Measurements from ENCODE around the gene CHRNA4.

The CHRNA4 gene

DNA sequence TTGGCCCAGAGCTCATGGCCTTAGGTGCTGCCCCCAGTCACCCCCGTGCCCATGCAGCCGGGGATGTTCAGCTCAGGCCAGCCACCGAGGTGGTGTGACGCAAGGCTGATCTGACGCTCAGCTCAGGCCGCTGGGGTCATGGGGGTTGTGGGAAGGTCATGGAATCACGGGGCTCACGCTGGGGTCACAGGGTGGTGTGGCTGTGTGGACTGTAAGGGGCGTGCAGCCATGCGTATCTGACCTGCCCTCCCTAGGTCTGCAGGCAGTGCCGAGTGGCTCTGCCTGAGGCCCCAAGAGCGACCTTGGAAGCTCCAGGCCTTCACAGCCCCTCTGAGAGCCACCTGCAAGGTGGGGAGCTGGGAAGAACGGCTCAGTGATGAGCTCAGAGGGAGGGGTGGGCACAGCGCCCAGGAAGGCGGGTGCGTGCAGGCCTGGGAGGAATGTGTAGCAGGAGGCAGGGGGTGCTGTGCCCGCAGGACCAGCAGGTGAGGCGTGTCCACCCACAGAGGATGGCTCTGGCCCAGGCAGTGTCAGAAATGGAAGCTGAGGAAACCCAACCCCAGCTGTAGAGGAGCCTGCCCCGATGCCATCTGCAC is 27.8 kb downstream of the CHRNA4 start:
- H3K4me1 ChIP-seq (ENCODE audit: low read depth, poor library complexity, severe bottlenecking): no peaks in the 10 kb centered on the region
- H3K27me3 ChIP-seq (ENCODE audit: insufficient read depth, low read depth): peaks cover 93% of the 10 kb centered on the region
- H4K20me1 ChIP-seq (ENCODE audit: insufficient read depth): no peaks in the 10 kb centered on the region
- TF ChIP-seq, protein P1, sequence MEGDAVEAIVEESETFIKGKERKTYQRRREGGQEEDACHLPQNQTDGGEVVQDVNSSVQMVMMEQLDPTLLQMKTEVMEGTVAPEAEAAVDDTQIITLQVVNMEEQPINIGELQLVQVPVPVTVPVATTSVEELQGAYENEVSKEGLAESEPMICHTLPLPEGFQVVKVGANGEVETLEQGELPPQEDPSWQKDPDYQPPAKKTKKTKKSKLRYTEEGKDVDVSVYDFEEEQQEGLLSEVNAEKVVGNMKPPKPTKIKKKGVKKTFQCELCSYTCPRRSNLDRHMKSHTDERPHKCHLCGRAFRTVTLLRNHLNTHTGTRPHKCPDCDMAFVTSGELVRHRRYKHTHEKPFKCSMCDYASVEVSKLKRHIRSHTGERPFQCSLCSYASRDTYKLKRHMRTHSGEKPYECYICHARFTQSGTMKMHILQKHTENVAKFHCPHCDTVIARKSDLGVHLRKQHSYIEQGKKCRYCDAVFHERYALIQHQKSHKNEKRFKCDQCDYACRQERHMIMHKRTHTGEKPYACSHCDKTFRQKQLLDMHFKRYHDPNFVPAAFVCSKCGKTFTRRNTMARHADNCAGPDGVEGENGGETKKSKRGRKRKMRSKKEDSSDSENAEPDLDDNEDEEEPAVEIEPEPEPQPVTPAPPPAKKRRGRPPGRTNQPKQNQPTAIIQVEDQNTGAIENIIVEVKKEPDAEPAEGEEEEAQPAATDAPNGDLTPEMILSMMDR (conservative IDR thresholded peaks at IDR 0.05; ENCODE audit: low read depth, low read length): no peak
- H3K79me2 ChIP-seq (ENCODE audit: insufficient read depth, low read depth): no peaks in the 10 kb centered on the region
- H3K36me3 ChIP-seq (ENCODE audit: insufficient read depth): no peaks in the 10 kb centered on the region
- H3K4me2 ChIP-seq: no peak overlapping the region
- H2AFZ ChIP-seq (ENCODE audit: low read depth): no peak overlapping the region
- no peak overlapping the region for H3K9ac ChIP-seq
- no peak overlapping the region for H3K27ac ChIP-seq
- no peak overlapping the region for H3K4me3 ChIP-seq (IDR thresholded peaks at IDR 0.05; ENCODE audit: insufficient read depth, low read depth, low read length)

DNA sequence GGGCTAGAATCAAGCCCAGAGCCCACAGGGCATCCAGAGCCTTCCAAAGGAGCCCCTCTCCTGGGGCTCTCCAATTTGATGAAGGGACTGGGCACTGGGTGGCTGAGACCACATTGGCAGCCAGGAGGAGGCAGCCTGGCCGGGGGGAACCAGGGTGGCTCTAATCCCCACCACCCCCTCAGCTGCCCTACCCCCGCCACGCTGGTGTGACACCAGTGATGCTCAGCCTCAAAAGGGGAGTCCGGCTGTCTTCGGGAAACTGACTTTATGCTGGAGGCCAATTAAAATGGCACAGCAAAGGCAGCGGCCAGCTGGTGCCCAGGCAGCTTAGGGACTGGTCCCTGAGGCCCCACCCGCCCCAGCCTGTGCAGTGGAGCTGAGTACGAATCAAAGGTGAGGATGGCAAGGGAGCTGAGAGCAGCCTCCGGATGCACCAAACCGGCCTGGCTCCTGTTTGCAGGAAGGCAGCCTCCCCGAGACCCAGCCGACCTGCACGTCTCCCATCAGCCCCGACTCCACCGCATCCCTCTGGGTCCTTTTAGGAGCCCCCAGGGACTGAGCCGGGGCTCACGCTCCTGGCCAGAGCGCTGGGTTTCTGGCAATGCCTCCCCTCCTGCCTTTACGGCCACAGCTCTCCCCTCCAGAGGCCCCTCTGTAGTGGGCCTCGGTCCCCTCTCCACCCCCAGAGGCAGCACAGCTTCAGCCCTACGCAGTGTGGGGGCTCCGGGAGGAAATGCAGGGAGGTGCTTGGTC is 28.5 kb downstream of the CHRNA4 start:
- Histone ChIP-seq H3K27ac (no peak overlapping the region), H3K4me1 (ENCODE audit: low read depth, poor library complexity, severe bottlenecking) (no peaks in the 10 kb centered on the region), H3K4me2 (no peak overlapping the region), H3K9ac (no peak overlapping the region), H3K27me3 (ENCODE audit: insufficient read depth, low read depth) (peaks cover 93% of the 10 kb centered on the region), H3K79me2 (ENCODE audit: insufficient read depth, low read depth) (no peaks in the 10 kb centered on the region), H3K4me3 (IDR thresholded peaks at IDR 0.05; ENCODE audit: insufficient read depth, low read depth, low read length) (no peak overlapping the region), H3K36me3 (ENCODE audit: insufficient read depth) (no peaks in the 10 kb centered on the region), H4K20me1 (ENCODE audit: insufficient read depth) (no peaks in the 10 kb centered on the region), H2AFZ (ENCODE audit: low read depth) (no peak overlapping the region)
- TF ChIP-seq, protein P1 (conservative IDR thresholded peaks at IDR 0.05; ENCODE audit: low read depth, low read length): no peak

DNA sequence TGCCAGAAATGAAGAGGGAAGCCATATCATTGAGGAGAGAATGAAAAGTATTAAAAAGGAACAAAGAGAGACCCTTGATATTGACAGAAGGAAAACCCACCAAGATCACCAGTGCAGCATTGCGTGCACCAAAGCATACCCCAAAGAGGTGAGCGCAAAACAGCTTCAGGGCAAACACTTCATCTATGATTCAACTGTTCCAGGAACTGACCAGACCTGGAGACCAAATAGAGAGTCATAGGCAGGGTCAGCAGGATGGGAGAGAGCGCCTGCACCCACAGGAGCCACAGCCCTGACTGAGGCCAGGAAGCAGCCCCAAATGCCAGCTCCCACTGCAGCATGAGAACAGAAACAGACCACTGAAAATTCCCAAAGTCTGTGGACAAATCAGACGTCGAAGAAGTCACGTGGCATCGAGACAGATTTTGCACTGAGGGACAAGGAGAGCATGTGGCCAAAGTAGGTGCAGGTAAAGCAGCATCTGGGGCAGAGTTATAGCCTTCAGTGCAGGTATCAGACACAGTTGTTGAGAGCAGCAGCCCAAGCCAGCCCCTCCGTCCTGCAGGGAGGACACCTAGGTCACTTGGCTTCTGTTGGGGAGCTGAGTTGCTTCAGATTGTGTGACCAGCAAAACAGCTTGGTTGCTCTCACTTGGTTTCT is 29.3 kb downstream of the CHRNA4 start:
- Histone ChIP-seq H3K4me3 (IDR thresholded peaks at IDR 0.05; ENCODE audit: insufficient read depth, low read depth, low read length) (no peak overlapping the region), H3K36me3 (ENCODE audit: insufficient read depth) (no peaks in the 10 kb centered on the region), H3K4me2 (no peak overlapping the region), H2AFZ (ENCODE audit: low read depth) (no peak overlapping the region), H4K20me1 (ENCODE audit: insufficient read depth) (no peaks in the 10 kb centered on the region), H3K27ac (no peak overlapping the region), H3K9ac (no peak overlapping the region), H3K4me1 (ENCODE audit: low read depth, poor library complexity, severe bottlenecking) (peaks cover 2% of the 10 kb centered on the region), H3K79me2 (ENCODE audit: insufficient read depth, low read depth) (no peaks in the 10 kb centered on the region), H3K27me3 (ENCODE audit: insufficient read depth, low read depth) (peaks cover 93% of the 10 kb centered on the region)
- TF ChIP-seq, protein P1 (conservative IDR thresholded peaks at IDR 0.05; ENCODE audit: low read depth, low read length): no peak

DNA sequence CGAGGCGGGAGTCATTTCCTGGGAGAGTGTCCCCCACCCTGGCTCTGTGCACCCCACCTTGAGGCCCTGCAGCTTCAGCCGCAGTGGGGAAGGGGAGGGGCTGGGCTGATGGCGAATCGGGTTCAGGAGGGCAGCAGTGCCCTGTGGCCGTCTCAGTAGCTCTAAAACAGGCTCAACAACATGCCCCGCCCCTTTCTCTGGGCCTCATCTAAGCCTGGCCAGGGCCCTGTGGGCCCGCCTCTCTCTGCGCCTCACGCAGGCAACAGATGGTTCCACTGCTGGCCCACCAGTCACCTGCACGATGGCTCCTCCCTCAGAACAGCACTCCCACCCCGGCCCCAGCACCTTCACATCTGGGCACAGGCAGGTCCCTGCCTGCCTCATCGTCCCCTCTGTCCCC is 30.2 kb downstream of the CHRNA4 start:
- no peak overlapping the region for H2AFZ ChIP-seq (ENCODE audit: low read depth)
- H3K4me3 ChIP-seq (IDR thresholded peaks at IDR 0.05; ENCODE audit: insufficient read depth, low read depth, low read length): no peak overlapping the region
- TF ChIP-seq, protein P1 (conservative IDR thresholded peaks at IDR 0.05; ENCODE audit: low read depth, low read length): no peak

More for the DNA sequence above, 30.2 kb downstream of the CHRNA4 start:
- H3K27me3 ChIP-seq (ENCODE audit: insufficient read depth, low read depth): peaks cover 85% of the 10 kb centered on the region
- H3K79me2 ChIP-seq (ENCODE audit: insufficient read depth, low read depth): no peaks in the 10 kb centered on the region
- H3K27ac ChIP-seq: no peak overlapping the region
- H3K36me3 ChIP-seq (ENCODE audit: insufficient read depth): no peaks in the 10 kb centered on the region
- H3K4me2 ChIP-seq: no peak overlapping the region
- H3K9ac ChIP-seq: no peak overlapping the region
- no peaks in the 10 kb centered on the region for H4K20me1 ChIP-seq (ENCODE audit: insufficient read depth)
- peaks cover 3% of the 10 kb centered on the region for H3K4me1 ChIP-seq (ENCODE audit: low read depth, poor library complexity, severe bottlenecking)
